NCI-H146 (cell line): Measurements from ENCODE around the gene CORO2A.

Source experiments
- DNase-seq: peaks from one replicate; lab custom pipeline; 2025; lab: John Stamatoyannopoulos, UW

CORO2A gene

GRCh38 chr9:98219364-98219716 is 26.9 kb upstream of the CORO2A start:
- DNase-seq = no peak

GRCh38 chr9:98218562-98219363 is 26.3 kb upstream of the CORO2A start:
- no peak for DNase-seq

GRCh38 chr9:98217255-98217654 is 24.8 kb upstream of the CORO2A start:
- no peak for DNase-seq

GRCh38 chr9:98216391-98216790 is 24.0 kb upstream of the CORO2A start:
- DNase-seq = no peak

- peak; percentile 11 for DNase-seq
Observed at GRCh38 chr9:98215821-98216220, 23.4 kb upstream of the CORO2A start.

GRCh38 chr9:98215271-98215670 is 22.8 kb upstream of the CORO2A start:
- DNase-seq = no peak

- no peak for DNase-seq
Observed at GRCh38 chr9:98214811-98215210, 22.4 kb upstream of the CORO2A start.

- no peak for DNase-seq
Observed at GRCh38 chr9:98211260-98211659, 18.8 kb upstream of the CORO2A start.

- no peak for DNase-seq
Observed at GRCh38 chr9:98210435-98210834, 18.0 kb upstream of the CORO2A start.

GRCh38 chr9:98209530-98209929 is 17.1 kb upstream of the CORO2A start:
- no peak for DNase-seq

GRCh38 chr9:98208635-98209034 is 16.2 kb upstream of the CORO2A start:
- no peak for DNase-seq

GRCh38 chr9:98207606-98208005 is 15.2 kb upstream of the CORO2A start:
- no peak for DNase-seq

- DNase-seq = no peak
Observed at GRCh38 chr9:98206754-98207153, 14.3 kb upstream of the CORO2A start.

- no peak for DNase-seq
Observed at GRCh38 chr9:98204692-98205091, 12.3 kb upstream of the CORO2A start.

- no peak for DNase-seq
Observed at GRCh38 chr9:98203153-98203552, 10.7 kb upstream of the CORO2A start.

GRCh38 chr9:98202252-98202651 is 9.8 kb upstream of the CORO2A start:
- no peak for DNase-seq

- no peak for DNase-seq
Observed at GRCh38 chr9:98201749-98202148, 9.3 kb upstream of the CORO2A start.

GRCh38 chr9:98201102-98201501 is 8.7 kb upstream of the CORO2A start:
- no peak for DNase-seq

- no peak for DNase-seq
Observed at GRCh38 chr9:98199388-98200033, 7.1 kb upstream of the CORO2A start.

GRCh38 chr9:98195671-98196070 is 3.2 kb upstream of the CORO2A start:
- DNase-seq = no peak

- no peak for DNase-seq
Observed at GRCh38 chr9:98193336-98193944, 1.0 kb upstream of the CORO2A start.

- peak; percentile 11 for DNase-seq
Observed at GRCh38 chr9:98191671-98192502, 550 bp downstream of the CORO2A start.
